ENCODE measurements around the gene WWC1. TPM values are rescaled to one million over a fixed set of nuclear protein-coding genes. Genes with fewer than 3 reads are reported as not detected.

WWC1 gene
- total and polyA plus RNA-seq, 9 of the 15 experiments (the other 6 are each of a cell fraction or from before 2014, with no cell fraction given), result under 0.01 to 0.54 (median 0.42) TPM; not detected in 6

DNA sequence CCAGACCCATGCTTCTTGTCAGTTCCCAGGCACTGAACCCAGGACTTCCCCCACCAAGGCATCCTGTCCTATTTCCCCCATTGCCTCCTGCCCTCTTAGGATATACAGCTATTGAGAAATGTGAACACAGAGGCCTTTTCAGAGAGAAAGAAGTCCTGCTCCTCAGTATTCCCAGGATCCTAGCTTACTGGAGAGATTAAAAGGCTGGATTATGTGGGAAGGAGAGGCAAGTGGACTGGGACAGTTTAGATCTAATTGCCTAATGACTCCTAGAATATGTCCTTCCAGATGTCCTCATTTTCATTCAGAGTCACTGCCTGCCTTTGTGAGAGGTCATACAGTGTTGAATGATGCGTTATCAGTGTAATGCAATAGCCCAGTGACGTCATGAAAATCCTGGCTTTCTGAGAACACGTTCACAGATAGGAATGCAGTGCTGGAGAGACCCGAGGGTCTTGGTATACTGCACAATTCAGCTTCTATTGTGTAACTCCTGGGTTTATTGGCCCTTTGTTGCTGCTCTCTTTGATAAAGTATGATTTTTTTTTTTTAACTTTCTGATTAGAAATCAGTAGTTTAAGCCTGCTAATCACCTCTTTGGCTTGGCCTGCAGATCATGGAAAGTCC is 26.2 kb downstream of the WWC1 start (continued):
- no peak for TF ChIP-seq CBX1 (IDR thresholded peaks at IDR 0.05; ENCODE audit: low read depth)
- no peak for TF ChIP-seq BMI1 (IDR thresholded peaks at IDR 0.05; ENCODE audit: low read length)
- TF ChIP-seq, protein P1, sequence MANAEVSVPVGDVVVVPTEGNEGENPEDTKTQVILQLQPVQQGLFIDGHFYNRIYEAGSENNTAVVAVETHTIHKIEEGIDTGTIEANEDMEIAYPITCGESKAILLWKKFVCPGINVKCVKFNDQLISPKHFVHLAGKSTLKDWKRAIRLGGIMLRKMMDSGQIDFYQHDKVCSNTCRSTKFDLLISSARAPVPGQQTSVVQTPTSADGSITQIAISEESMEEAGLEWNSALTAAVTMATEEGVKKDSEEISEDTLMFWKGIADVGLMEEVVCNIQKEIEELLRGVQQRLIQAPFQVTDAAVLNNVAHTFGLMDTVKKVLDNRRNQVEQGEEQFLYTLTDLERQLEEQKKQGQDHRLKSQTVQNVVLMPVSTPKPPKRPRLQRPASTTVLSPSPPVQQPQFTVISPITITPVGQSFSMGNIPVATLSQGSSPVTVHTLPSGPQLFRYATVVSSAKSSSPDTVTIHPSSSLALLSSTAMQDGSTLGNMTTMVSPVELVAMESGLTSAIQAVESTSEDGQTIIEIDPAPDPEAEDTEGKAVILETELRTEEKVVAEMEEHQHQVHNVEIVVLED (CRISPR knock-in tag; IDR thresholded peaks at IDR 0.05), result no peak
- no peak for TF ChIP-seq POLR3A (IDR thresholded peaks at IDR 0.05; ENCODE audit: borderline replicate concordance, extremely low read depth, insufficient read depth, insufficient read length)
- no peak for TF ChIP-seq ZNF830 (CRISPR knock-in tag; IDR thresholded peaks at IDR 0.05)
- peak; percentile 90 for TF ChIP-seq CREB1 (IDR thresholded peaks at IDR 0.05)
- peak; percentile 81 for TF ChIP-seq CREB1 (CRISPR knock-in tag; IDR thresholded peaks at IDR 0.05)
- TF ChIP-seq ATF1 (CRISPR knock-in tag; IDR thresholded peaks at IDR 0.05), result no peak; the same call in 1 of the 2 replicates
- peak; percentile 96 for TF ChIP-seq ATF1 (tag; IDR thresholded peaks at IDR 0.05)
- TF ChIP-seq JUN (IDR thresholded peaks at IDR 0.05; ENCODE audit: borderline replicate concordance, low read depth, low read length), result peak; percentile 73
- no peak for TF ChIP-seq JUN (CRISPR knock-in tag; IDR thresholded peaks at IDR 0.05; ENCODE audit: borderline replicate concordance)
- no peak for TF ChIP-seq GTF2A2 (tag; IDR thresholded peaks at IDR 0.05)
- no peak for TF ChIP-seq YBX1 (IDR thresholded peaks at IDR 0.05)
- peak; percentile 63 for TF ChIP-seq FOSL1 (tag; conservative IDR thresholded peaks at IDR 0.05)
- TF ChIP-seq POU5F1 (IDR thresholded peaks at IDR 0.05; ENCODE audit: borderline replicate concordance, low read depth, low read length, partially characterized antibody), result no peak
- TF ChIP-seq, protein P2, sequence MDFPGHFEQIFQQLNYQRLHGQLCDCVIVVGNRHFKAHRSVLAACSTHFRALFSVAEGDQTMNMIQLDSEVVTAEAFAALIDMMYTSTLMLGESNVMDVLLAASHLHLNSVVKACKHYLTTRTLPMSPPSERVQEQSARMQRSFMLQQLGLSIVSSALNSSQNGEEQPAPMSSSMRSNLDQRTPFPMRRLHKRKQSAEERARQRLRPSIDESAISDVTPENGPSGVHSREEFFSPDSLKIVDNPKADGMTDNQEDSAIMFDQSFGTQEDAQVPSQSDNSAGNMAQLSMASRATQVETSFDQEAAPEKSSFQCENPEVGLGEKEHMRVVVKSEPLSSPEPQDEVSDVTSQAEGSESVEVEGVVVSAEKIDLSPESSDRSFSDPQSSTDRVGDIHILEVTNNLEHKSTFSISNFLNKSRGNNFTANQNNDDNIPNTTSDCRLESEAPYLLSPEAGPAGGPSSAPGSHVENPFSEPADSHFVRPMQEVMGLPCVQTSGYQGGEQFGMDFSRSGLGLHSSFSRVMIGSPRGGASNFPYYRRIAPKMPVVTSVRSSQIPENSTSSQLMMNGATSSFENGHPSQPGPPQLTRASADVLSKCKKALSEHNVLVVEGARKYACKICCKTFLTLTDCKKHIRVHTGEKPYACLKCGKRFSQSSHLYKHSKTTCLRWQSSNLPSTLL (IDR thresholded peaks at IDR 0.05), result no peak
- TF ChIP-seq KHSRP (IDR thresholded peaks at IDR 0.05), result peak; percentile 52; the same call in 1 of the 2 replicates
- no peak for TF ChIP-seq KAT8 (IDR thresholded peaks at IDR 0.05; ENCODE audit: low read depth)

All from K562 (cell line).